Parathyroid adenoma (tissue), 2 donors: Measurements from ENCODE around the gene TBX2.

Source experiments
- H2AFZ ChIP-seq: fragments of 300-600 bp; sonication (generic); one replicate; pipeline ENCODE4 v1.7.0; 2017; ENCODE audit warnings: antibody characterized with exemption, mild to moderate bottlenecking
- H3K27ac ChIP-seq: fragments of 300-600 bp; sonication (generic); one replicate; pipeline ENCODE4 v1.7.0; 2017
- H3K27me3 ChIP-seq: fragments of 300-600 bp; sonication (generic); one replicate; pipeline ENCODE4 v1.7.0; 2017; ENCODE audit warnings: low read length; ENCODE audit not compliant: control insufficient read depth, insufficient read depth
- H3K36me3 ChIP-seq: fragments of 300-600 bp; sonication (generic); one replicate; pipeline ENCODE4 v1.7.0; 2017; ENCODE audit warnings: low read length; ENCODE audit not compliant: control insufficient read depth, insufficient read depth
- H3K4me1 ChIP-seq: fragments of 300-600 bp; sonication (generic); one replicate; pipeline ENCODE4 v1.7.0; 2017; ENCODE audit warnings: control low read depth
- H3K4me2 ChIP-seq: fragments of 300-600 bp; sonication (generic); one replicate; pipeline ENCODE4 v1.7.0; 2017; ENCODE audit warnings: low read length
- H3K4me3 ChIP-seq: fragments of 300-600 bp; sonication (generic); one replicate; pipeline ENCODE4 v1.7.0; 2017; ENCODE audit warnings: low read depth, low read length
- H3K79me2 ChIP-seq: fragments of 300-600 bp; sonication (generic); one replicate; pipeline ENCODE4 v1.7.0; 2017; ENCODE audit warnings: control low read depth
- H3K9ac ChIP-seq: fragments of 300-600 bp; sonication (generic); one replicate; pipeline ENCODE4 v1.7.0; 2017; ENCODE audit warnings: mild to moderate bottlenecking
- H3K9me3 ChIP-seq: fragments of 300-600 bp; sonication (generic); one replicate; pipeline ENCODE4 v1.7.0; 2017; ENCODE audit warnings: low read length; ENCODE audit not compliant: control insufficient read depth
- TF ChIP-seq, protein P1 (sequence below): fragments of 300-600 bp; sonication (generic); IDR thresholded peaks from one replicate; pipeline ENCODE4 v1.7.0; 2017; ENCODE audit warnings: antibody characterized with exemption, mild to moderate bottlenecking
- donor health status: primary hyperparathyroidism.

TBX2 gene

DNA sequence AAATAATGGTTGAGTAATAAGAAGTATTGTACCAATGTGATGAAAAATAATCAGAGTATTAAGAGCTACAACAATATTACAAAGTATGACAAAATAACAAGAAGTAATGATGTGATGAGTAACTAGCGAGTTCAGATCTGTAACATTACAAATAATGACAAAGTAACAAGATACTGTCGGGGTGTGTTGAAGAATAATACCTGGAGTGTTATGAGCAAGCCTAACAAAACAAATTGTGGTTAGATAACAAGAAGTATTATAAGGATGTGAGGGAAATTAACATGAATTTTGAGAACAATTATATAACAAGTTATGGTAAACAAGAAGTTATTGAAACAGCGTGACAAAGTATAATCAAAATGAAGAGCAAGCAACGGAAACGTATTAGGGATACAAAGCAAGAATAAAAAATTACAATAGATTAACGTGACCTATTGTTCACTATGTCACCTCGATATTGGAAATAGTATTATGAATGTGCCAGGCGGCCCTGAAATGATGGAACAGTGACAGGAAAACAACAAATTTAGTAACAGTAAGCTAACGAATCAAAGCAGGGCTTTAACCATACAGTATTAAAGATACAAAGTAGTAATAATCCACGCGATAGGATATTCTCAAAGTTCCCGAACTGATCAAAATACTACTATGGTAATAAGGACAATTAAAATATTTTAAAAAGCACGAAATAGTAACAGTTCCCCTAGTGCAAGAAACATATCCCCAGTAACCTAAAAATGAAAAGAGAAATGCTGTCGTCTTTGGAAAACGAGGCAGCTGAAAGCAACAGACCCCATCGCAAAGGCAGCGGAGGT lies 54.1 kb downstream of the TBX2 start:
- H3K79me2 ChIP-seq = no peaks in the 10 kb centered on the region
- no peaks in the 10 kb centered on the region for H3K9me3 ChIP-seq
- TF ChIP-seq, protein P1, sequence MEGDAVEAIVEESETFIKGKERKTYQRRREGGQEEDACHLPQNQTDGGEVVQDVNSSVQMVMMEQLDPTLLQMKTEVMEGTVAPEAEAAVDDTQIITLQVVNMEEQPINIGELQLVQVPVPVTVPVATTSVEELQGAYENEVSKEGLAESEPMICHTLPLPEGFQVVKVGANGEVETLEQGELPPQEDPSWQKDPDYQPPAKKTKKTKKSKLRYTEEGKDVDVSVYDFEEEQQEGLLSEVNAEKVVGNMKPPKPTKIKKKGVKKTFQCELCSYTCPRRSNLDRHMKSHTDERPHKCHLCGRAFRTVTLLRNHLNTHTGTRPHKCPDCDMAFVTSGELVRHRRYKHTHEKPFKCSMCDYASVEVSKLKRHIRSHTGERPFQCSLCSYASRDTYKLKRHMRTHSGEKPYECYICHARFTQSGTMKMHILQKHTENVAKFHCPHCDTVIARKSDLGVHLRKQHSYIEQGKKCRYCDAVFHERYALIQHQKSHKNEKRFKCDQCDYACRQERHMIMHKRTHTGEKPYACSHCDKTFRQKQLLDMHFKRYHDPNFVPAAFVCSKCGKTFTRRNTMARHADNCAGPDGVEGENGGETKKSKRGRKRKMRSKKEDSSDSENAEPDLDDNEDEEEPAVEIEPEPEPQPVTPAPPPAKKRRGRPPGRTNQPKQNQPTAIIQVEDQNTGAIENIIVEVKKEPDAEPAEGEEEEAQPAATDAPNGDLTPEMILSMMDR = no peak
- no peaks in the 10 kb centered on the region for H3K4me1 ChIP-seq
- peak overlapping the region; percentile 35 for H3K4me2 ChIP-seq
- H3K27me3 ChIP-seq = peaks cover 60% of the 10 kb centered on the region
- H3K36me3 ChIP-seq = no peaks in the 10 kb centered on the region
- H2AFZ ChIP-seq = no peak overlapping the region
- no peak overlapping the region for H3K9ac ChIP-seq
- H3K27ac ChIP-seq = no peak overlapping the region
- no peak overlapping the region for H3K4me3 ChIP-seq

DNA sequence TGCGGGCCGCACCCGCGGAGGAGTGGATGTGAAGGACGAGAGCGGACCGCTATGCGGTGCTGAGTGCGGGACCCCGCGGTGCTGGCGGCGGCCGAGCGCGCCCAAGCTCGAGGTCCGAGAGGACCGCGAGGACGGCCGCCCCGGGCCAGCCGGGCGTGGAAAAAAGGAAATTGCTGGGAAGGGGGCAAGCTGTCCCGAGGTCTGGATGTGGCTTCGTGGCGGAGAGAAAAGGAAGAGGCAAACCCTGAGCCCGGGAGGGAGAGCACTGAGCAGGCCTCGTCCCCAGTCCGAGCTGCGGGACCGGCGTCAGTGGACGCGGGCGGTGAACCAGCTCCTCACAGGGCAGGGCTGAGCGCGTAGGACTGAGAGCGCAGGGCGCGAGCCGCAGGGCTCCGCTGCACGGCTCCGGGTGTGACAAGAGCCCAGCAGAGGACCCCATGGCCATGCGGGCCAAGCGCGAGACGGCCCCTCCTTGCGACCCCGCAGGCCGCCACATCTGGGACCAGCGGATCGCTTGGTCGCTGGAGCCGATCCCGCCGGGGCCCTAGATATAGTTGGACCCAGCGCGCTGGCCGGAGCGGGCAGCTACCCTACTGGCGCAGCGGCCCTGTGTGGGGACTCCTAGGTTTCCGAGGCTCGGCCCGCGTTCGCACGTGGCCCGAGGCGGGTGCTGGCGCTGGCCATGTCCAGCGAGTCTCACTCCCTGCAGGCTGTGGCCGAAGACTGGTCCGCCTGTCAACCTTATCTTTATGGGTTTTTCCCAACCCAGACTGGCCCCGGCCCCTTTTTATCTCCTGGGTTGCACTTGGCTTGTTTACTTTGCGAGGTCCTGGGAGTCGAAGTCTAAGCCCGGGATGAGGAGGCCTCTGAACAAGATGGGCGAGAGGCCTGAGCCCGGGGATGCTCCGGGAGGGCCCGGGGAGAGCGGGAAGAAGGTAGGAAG lies 55.0 kb downstream of the TBX2 start:
- Histone ChIP-seq H3K27ac (no peak overlapping the region), H3K36me3 (no peaks in the 10 kb centered on the region), H3K4me3 (no peak overlapping the region), H2AFZ (peak overlapping the region; percentile 3), H3K9ac (no peak overlapping the region), H3K4me2 (peak overlapping the region; percentile 35), H3K9me3 (no peaks in the 10 kb centered on the region), H3K79me2 (no peaks in the 10 kb centered on the region), H3K27me3 (peaks cover 60% of the 10 kb centered on the region), H3K4me1 (no peaks in the 10 kb centered on the region)
- TF ChIP-seq, protein P1 = no peak

DNA sequence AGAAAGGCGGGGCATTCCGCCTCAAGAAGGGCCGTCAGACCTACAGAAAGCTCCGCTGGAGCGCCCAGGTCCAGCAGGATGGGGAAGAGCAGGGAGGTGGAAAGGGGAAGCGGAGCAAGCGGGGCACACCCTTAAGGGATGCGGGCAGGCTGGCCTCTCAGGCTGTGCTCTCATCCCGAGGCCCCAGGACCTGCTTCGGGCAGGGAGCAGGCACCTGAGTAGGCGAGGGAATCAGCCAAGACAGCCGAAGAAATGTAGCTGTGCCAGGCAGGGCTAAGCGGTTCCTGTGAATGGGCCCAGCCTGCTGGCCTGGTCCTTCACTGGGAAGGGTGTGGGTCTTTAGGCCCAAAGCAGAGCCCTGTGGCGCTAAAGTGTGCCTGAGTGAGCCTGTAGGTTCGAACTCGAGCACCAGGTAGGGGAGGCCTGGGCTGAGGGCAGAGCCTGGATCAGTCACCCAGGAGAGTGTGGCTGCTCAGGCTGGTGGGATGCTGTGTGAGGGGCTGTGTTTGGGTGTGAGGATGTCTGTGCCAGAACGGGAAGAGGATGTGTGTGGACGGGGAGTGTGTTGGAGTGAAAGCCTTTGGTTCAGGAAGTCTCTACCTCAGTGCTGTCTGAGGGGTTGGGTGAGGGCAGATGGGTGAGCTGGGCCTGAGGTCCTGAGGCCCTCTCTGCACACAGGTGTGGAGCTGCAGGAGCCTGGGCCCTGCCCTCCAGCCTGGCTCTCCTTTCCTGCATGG lies 55.8 kb downstream of the TBX2 start:
- Histone ChIP-seq H3K4me3 (no peak overlapping the region), H3K27ac (no peak overlapping the region), H3K4me2 (no peak overlapping the region), H3K9ac (no peak overlapping the region), H3K36me3 (no peaks in the 10 kb centered on the region), H2AFZ (no peak overlapping the region), H3K79me2 (no peaks in the 10 kb centered on the region), H3K4me1 (no peaks in the 10 kb centered on the region), H3K9me3 (no peaks in the 10 kb centered on the region), H3K27me3 (peaks cover 60% of the 10 kb centered on the region)
- TF ChIP-seq, protein P1 = no peak

DNA sequence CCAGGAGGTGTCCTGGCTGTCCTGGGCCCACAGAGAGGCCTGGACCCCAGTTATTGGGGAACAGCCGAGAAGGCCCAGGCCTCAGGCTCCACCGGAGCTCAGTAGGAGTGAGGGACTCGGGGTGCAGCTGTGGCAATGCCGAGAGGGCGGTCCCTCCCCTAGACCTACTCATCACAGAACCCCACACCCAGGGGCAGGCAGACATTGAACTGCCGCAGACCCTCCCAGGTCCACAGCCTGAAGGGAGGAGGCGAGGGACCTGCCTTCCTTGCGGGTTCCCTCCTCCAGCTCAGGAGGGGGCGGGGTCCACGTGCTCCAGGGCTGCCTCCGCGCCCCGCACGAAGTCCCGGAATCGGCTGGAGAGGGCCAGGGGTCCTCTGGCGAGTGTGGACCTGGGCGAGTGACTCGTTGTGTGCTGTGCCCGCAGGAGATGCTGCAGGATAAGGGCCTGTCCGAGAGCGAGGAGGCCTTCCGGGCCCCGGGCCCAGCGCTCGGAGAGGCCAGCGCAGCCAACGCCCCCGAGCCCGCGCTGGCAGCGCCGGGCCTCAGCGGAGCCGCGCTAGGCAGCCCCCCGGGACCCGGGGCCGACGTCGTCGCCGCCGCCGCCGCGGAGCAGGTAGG lies 56.5 kb downstream of the TBX2 start:
- H3K36me3 ChIP-seq = no peaks in the 10 kb centered on the region
- H2AFZ ChIP-seq = no peak overlapping the region
- TF ChIP-seq, protein P1 = no peak
- no peak overlapping the region for H3K9ac ChIP-seq
- H3K27ac ChIP-seq = no peak overlapping the region
- no peaks in the 10 kb centered on the region for H3K9me3 ChIP-seq
- H3K27me3 ChIP-seq = peaks cover 58% of the 10 kb centered on the region
- H3K4me3 ChIP-seq = no peak overlapping the region
- H3K4me1 ChIP-seq = no peaks in the 10 kb centered on the region
- H3K4me2 ChIP-seq = no peak overlapping the region
- H3K79me2 ChIP-seq = no peaks in the 10 kb centered on the region
